Mucosa of rectum (tissue), 2 donors: ENCODE results near the gene NPHP4.

ENCODE experiments used
- H3K27ac ChIP-seq, 2 donors: one replicate each; pipeline ENCODE4 v1.7.0; 2013; ENCODE audit warnings: inconsistent platforms in 2 of 2, low read depth in 2 of 2, low read length in 2 of 2
- H3K27me3 ChIP-seq, 2 donors: one replicate each; pipeline ENCODE4 v1.7.0; 2013; ENCODE audit warnings: low read length in 2 of 2; ENCODE audit not compliant: control insufficient read depth in 2 of 2, insufficient read depth in 2 of 2
- H3K36me3 ChIP-seq, 2 donors: one replicate each; pipeline ENCODE4 v1.7.0; 2013; ENCODE audit warnings: low read length in 2 of 2; ENCODE audit not compliant: control insufficient read depth in 2 of 2, insufficient read depth in 2 of 2
- H3K4me1 ChIP-seq, 2 donors: one replicate each; pipeline ENCODE4 v1.7.0; 2013; ENCODE audit warnings: low read length in 2 of 2, mild to moderate bottlenecking in 1 of 2; ENCODE audit not compliant: control insufficient read depth in 2 of 2, insufficient read depth in 2 of 2
- H3K4me3 ChIP-seq, 2 donors: one replicate each; pipeline ENCODE4 v1.7.0; 2013; ENCODE audit warnings: low read length in 2 of 2
- H3K9ac ChIP-seq, 2 donors: one replicate each; pipeline ENCODE4 v1.7.0; 2013; ENCODE audit warnings: low read length in 2 of 2, low read depth in 1 of 2, mild to moderate bottlenecking in 1 of 2
- H3K9me3 ChIP-seq, 2 donors: one replicate each; pipeline ENCODE4 v1.7.0; 2013; ENCODE audit warnings: low read length in 2 of 2; ENCODE audit not compliant: control insufficient read depth in 2 of 2
- donor health status: healthy.
- donor health status: Normal muscosa, but diverticular disease.

The NPHP4 gene

GRCh38 chr1:5920201-5920600 is 72.0 kb downstream of the NPHP4 start:
- Histone ChIP-seq H3K4me3 (no peak overlapping the region), H3K9ac (no peak overlapping the region), H3K36me3 (no peaks in the 10 kb centered on the region), H3K4me1 (no peaks in the 10 kb centered on the region), H3K27ac (no peak overlapping the region), H3K27me3 (no peaks in the 10 kb centered on the region), H3K9me3 (no peaks in the 10 kb centered on the region)

GRCh38 chr1:5918275-5918649 is 74.0 kb downstream of the NPHP4 start:
- Histone ChIP-seq H3K9me3 (no peaks in the 10 kb centered on the region), H3K4me3 (no peak overlapping the region), H3K36me3 (no peaks in the 10 kb centered on the region), H3K27ac (no peak overlapping the region), H3K4me1 (no peaks in the 10 kb centered on the region), H3K27me3 (no peaks in the 10 kb centered on the region), H3K9ac (no peak overlapping the region)

DNA sequence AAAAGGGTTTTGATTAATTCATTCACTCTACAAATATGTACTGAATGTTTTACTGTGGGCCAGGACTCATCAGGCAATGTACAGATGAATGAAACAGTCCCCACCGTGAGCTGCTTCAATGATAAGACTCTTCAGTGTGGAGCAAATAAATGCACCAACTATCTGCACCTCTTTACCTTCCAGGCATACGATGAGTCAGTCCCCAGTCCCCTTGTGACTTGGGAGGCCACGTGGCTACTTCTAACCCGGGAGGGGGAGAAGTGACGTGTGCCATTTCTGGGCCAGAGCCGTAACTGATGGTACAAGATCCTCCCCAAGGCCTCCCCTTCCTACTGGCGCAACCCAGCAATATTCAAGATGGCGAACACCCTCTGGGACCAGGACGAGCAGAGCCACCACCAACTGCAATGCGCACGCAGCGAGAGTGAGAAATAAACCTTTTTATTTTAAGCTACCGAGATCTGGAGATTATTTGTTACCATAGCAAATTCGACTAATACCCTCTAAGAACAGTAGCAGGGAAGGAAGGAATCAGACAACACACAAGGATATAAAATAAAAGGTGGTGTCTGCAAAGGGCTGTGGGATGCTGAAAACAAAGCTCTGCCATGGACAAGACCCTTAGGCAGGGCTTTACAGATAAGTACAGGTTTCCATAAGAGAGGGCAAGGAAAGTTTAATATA is 74.5 kb downstream of the NPHP4 start:
- no peaks in the 10 kb centered on the region for H3K27me3 ChIP-seq
- H3K9me3 ChIP-seq: no peaks in the 10 kb centered on the region
- H3K4me3 ChIP-seq: no peak overlapping the region
- no peak overlapping the region for H3K9ac ChIP-seq
- H3K36me3 ChIP-seq: no peaks in the 10 kb centered on the region
- H3K4me1 ChIP-seq: no peaks in the 10 kb centered on the region
- H3K27ac ChIP-seq: no peak overlapping the region

DNA sequence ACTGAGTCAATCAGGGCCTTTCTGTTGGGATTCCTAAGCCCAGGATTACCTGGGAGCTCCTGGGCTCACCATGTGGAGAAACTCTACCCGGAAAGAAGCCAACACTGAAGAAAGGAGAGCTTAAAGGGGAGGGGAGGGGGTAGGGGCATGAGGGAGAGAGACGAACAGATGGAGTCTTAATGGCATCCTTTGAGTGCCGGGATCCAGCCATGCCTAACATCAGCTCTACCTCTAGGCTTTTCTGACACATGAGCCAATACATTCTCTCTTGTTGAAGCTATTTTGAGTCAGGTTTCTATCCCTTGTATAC is 75.0 kb downstream of the NPHP4 start:
- H3K36me3 ChIP-seq: no peaks in the 10 kb centered on the region
- H3K9me3 ChIP-seq: no peaks in the 10 kb centered on the region
- no peak overlapping the region for H3K4me3 ChIP-seq
- no peak overlapping the region for H3K9ac ChIP-seq
- H3K27me3 ChIP-seq: no peaks in the 10 kb centered on the region
- peaks cover 0 to 3% of the 10 kb centered on the region in 2 donors for H3K4me1 ChIP-seq
- H3K27ac ChIP-seq: no peak overlapping the region

GRCh38 chr1:5916572-5917280 is 75.5 kb downstream of the NPHP4 start:
- H3K4me1 ChIP-seq: peaks cover 0 to 3% of the 10 kb centered on the region in 2 donors
- H3K9me3 ChIP-seq: no peaks in the 10 kb centered on the region
- H3K4me3 ChIP-seq: no peak overlapping the region
- H3K27ac ChIP-seq: no peak overlapping the region
- H3K27me3 ChIP-seq: no peaks in the 10 kb centered on the region
- no peaks in the 10 kb centered on the region for H3K36me3 ChIP-seq
- no peak overlapping the region for H3K9ac ChIP-seq

DNA sequence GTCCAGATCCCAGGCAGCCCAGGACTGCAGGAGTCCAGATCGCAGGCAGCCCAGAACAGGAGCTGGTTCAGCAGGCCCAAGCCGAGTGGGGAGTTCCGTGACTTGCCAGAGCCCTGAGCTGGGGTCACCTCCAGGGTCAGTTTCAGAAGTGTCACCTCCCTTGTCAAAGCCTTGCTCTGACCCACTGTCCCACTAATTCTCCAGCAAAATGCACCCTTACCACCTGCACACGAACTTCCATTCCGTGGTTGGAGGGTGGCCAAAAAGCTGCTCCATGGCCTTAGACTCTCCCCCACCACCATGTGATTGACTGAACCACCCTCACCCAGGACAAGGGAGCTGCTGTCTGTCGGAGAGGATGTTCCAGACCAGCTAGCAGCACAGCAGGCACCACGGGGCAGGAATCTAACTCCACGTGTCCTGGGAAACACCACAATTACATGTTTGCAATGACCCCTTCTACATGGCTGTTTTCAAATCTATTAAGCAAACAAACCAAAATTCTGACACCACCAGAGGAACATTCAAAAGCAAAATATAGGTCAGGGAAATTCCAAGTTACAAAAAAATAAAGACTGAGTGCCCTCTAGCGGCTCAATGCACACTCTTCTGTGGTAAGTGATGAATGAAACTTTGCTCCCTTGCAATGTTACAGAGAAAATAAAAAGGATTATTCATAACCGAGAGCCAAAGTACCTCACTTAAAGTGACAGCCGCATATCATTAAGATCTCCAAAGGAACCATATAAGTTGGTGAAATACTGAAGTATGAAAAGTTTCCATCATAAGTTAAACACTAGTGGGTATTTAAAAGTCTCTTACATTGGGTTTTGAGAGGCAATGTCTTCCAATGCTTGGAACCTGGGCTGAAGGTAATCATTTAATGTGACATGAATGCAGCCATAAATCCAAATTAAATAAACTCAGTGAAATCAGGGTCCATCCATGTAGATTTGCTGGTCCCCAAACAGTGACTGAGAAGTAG is 76.3 kb downstream of the NPHP4 start:
- Histone ChIP-seq H3K27me3 (no peaks in the 10 kb centered on the region), H3K9ac (no peak overlapping the region), H3K36me3 (no peaks in the 10 kb centered on the region), H3K27ac (no peak overlapping the region), H3K4me1 (peaks cover 0 to 3% of the 10 kb centered on the region in 2 donors), H3K4me3 (no peak overlapping the region), H3K9me3 (no peaks in the 10 kb centered on the region)

DNA sequence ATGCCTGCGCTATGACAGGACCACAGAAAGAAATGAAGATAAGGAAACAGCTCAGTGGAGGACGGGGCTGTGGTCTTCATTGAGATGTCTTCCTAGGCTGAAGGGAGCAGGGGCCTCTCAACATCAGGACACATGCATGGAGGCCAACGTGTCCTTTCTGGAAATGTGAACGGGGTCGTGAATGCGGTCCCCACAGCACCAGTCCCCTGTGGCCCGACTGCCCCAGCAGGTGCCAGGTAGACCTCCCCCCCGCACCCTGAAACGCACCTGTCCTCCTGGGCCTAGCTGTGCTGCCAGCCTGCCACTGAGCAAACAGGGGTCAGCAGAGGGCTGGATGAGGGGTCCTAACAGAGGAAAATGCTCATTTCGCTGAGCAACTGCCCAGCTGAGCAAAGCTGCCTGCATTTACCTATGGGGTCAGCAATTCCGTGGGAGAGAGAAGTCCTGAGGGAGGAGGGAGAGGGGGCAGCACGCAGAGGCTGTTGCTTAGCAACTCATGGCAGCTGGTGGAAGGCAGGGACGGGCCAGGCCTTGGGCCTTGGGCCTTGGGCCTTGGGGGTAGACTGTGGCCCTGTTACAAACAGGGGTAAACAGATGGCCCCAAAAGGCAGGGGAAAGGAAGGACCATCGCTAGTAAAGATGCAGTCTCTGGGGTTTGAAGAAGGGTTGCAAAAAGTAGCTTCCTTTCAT is 77.4 kb downstream of the NPHP4 start:
- peaks cover 0 to 3% of the 10 kb centered on the region in 2 donors for H3K4me1 ChIP-seq
- no peaks in the 10 kb centered on the region for H3K36me3 ChIP-seq
- H3K9me3 ChIP-seq: no peaks in the 10 kb centered on the region
- H3K4me3 ChIP-seq: no peak overlapping the region
- H3K9ac ChIP-seq: no peak overlapping the region
- H3K27ac ChIP-seq: no peak overlapping the region
- no peaks in the 10 kb centered on the region for H3K27me3 ChIP-seq

- Histone ChIP-seq H3K4me1 (peaks cover 0 to 3% of the 10 kb centered on the region in 2 donors), H3K9ac (no peak overlapping the region), H3K4me3 (no peak overlapping the region), H3K27ac (no peak overlapping the region), H3K27me3 (no peaks in the 10 kb centered on the region), H3K9me3 (no peaks in the 10 kb centered on the region), H3K36me3 (no peaks in the 10 kb centered on the region)
Measured at GRCh38 chr1:5913876-5914275, 78.3 kb downstream of the NPHP4 start.

- H3K27me3 ChIP-seq: no peaks in the 10 kb centered on the region
- no peak overlapping the region for H3K27ac ChIP-seq
- no peak overlapping the region for H3K9ac ChIP-seq
Measured at GRCh38 chr1:5913078-5913845, 79.0 kb downstream of the NPHP4 start.

More at GRCh38 chr1:5913078-5913845, 79.0 kb downstream of the NPHP4 start:
- no peaks in the 10 kb centered on the region for H3K36me3 ChIP-seq
- H3K4me3 ChIP-seq: no peak overlapping the region
- no peaks in the 10 kb centered on the region for H3K9me3 ChIP-seq
- H3K4me1 ChIP-seq: peaks cover 0 to 3% of the 10 kb centered on the region in 2 donors
